GM19239 (cell line): Measurements from ENCODE around the gene WIPF2.

Source experiments
- DNase-seq: peaks from one replicate; pipeline ENCODE4 v3.0.0; 2011; ENCODE audit warnings: low spot score; ENCODE audit not compliant: insufficient read length
- FAIRE-seq: peaks from 2 replicates; lab custom pipeline; 2011; peaks lifted over from hg19 to GRCh38; lab: Jason Lieb, UNC

WIPF2 gene

GRCh38 chr17:40218740-40219593, at the start of gene WIPF2:
TSS of gene WIPF2 (plus strand) at chr17:40219304. CDS start at chr17:40256460, 37,156 bp downstream.
- FAIRE-seq (peak; percentile 95), DNase-seq (peak; percentile 93)

GRCh38 chr17:40170325-40170724, 48.8 kb upstream of the WIPF2 start:
- DNase-seq (no peak), FAIRE-seq (no peak)

- DNase-seq (no peak), FAIRE-seq (no peak)
Measured at GRCh38 chr17:40171750-40172149, 47.4 kb upstream of the WIPF2 start.

GRCh38 chr17:40173091-40173777, 45.9 kb upstream of the WIPF2 start:
- no peak for FAIRE-seq
- no peak for DNase-seq

GRCh38 chr17:40173778-40174135, 45.3 kb upstream of the WIPF2 start:
- FAIRE-seq (no peak), DNase-seq (no peak)

- FAIRE-seq, result no peak
- DNase-seq, result no peak
Measured at GRCh38 chr17:40174514-40174913, 44.6 kb upstream of the WIPF2 start.

GRCh38 chr17:40175928-40176753, 43.0 kb upstream of the WIPF2 start:
- DNase-seq, result no peak
- no peak for FAIRE-seq

GRCh38 chr17:40176754-40177110, 42.4 kb upstream of the WIPF2 start:
- DNase-seq (no peak), FAIRE-seq (no peak)

GRCh38 chr17:40177275-40177874, 41.7 kb upstream of the WIPF2 start, which contains the start of gene RAPGEFL1:
TSS of gene RAPGEFL1 (plus strand) at chr17:40177470. CDS start at chr17:40177862, 392 bp downstream.
- FAIRE-seq, result peak; percentile 18
- DNase-seq, result peak; percentile 75

- FAIRE-seq, result no peak
- no peak for DNase-seq
Measured at GRCh38 chr17:40178021-40178601, 41.0 kb upstream of the WIPF2 start.

- no peak for DNase-seq
- FAIRE-seq, result no peak
Measured at GRCh38 chr17:40178660-40179059, 40.4 kb upstream of the WIPF2 start.

GRCh38 chr17:40179923-40180659, 39.0 kb upstream of the WIPF2 start:
- FAIRE-seq (peak; percentile 49), DNase-seq (no peak)

GRCh38 chr17:40180694-40181093, 38.4 kb upstream of the WIPF2 start:
- FAIRE-seq (no peak), DNase-seq (no peak)

- no peak for DNase-seq
- no peak for FAIRE-seq
Measured at GRCh38 chr17:40181205-40181604, 37.9 kb upstream of the WIPF2 start.

GRCh38 chr17:40182606-40183005, 36.5 kb upstream of the WIPF2 start:
- FAIRE-seq, result no peak
- no peak for DNase-seq

GRCh38 chr17:40187238-40187637, 31.9 kb upstream of the WIPF2 start:
- FAIRE-seq (no peak), DNase-seq (no peak)

GRCh38 chr17:40188694-40189093, 30.4 kb upstream of the WIPF2 start:
- FAIRE-seq (no peak), DNase-seq (no peak)

GRCh38 chr17:40190197-40191021, 28.7 kb upstream of the WIPF2 start:
- FAIRE-seq (peak; percentile 21), DNase-seq (peak; percentile 46)
